GM19463 (cell line): ENCODE results near the gene ZFC3H1.

Experiments used
- ATAC-seq: cut with Tn5 transposase; IDR thresholded peaks from one replicate; pipeline ENCODE4 v1.9.1; 2021; ENCODE audit warnings: mild to moderate bottlenecking, moderate library complexity; ENCODE audit not compliant: unreplicated experiment

ZFC3H1 gene

GRCh38 chr12:71682466-71682865 lies 18.8 kb upstream of the ZFC3H1 start:
- ATAC-seq = no peak

GRCh38 chr12:71671816-71672215 lies 8.2 kb upstream of the ZFC3H1 start:
- no peak for ATAC-seq

GRCh38 chr12:71671311-71671710 lies 7.7 kb upstream of the ZFC3H1 start:
- no peak for ATAC-seq

GRCh38 chr12:71666259-71666658 lies 2.6 kb upstream of the ZFC3H1 start:
- ATAC-seq = no peak

GRCh38 chr12:71665090-71665463 lies 1.4 kb upstream of the ZFC3H1 start:
- no peak for ATAC-seq

- peak; percentile 8 for ATAC-seq
Measured at GRCh38 chr12:71664411-71665089, 902 bp upstream of the ZFC3H1 start.

GRCh38 chr12:71662849-71663560 lies 643 bp downstream of the ZFC3H1 start:
- peak; percentile 22 for ATAC-seq

- no peak for ATAC-seq
Measured at GRCh38 chr12:71661977-71662530, 1.6 kb downstream of the ZFC3H1 start.

- no peak for ATAC-seq
Measured at GRCh38 chr12:71656740-71657139, 6.9 kb downstream of the ZFC3H1 start.

GRCh38 chr12:71655907-71656306 lies 7.7 kb downstream of the ZFC3H1 start:
- ATAC-seq = no peak

GRCh38 chr12:71655495-71655894 lies 8.2 kb downstream of the ZFC3H1 start:
- no peak for ATAC-seq

- ATAC-seq = no peak
Measured at GRCh38 chr12:71654200-71654599, 9.4 kb downstream of the ZFC3H1 start.

GRCh38 chr12:71653137-71653536 lies 10.5 kb downstream of the ZFC3H1 start:
- ATAC-seq = no peak

- ATAC-seq = no peak
Measured at GRCh38 chr12:71652656-71653055, 11.0 kb downstream of the ZFC3H1 start.

GRCh38 chr12:71649401-71649800 lies 14.2 kb downstream of the ZFC3H1 start:
- no peak for ATAC-seq

- ATAC-seq = no peak
Measured at GRCh38 chr12:71648537-71648936, 15.1 kb downstream of the ZFC3H1 start.

- ATAC-seq = no peak
Measured at GRCh38 chr12:71646512-71646911, 17.1 kb downstream of the ZFC3H1 start.

- ATAC-seq = no peak
Measured at GRCh38 chr12:71645268-71645667, 18.4 kb downstream of the ZFC3H1 start.

- peak; percentile 57 for ATAC-seq
Measured at GRCh38 chr12:71642264-71642663, 21.4 kb downstream of the ZFC3H1 start.

- no peak for ATAC-seq
Measured at GRCh38 chr12:71641390-71641789, 22.3 kb downstream of the ZFC3H1 start.

- no peak for ATAC-seq
Measured at GRCh38 chr12:71640316-71640715, 23.3 kb downstream of the ZFC3H1 start.

GRCh38 chr12:71639341-71639760 lies 24.3 kb downstream of the ZFC3H1 start:
- ATAC-seq = peak; percentile 45
